WERI-Rb-1 (cell line): Measurements from ENCODE around the gene SLC39A5.
"Not testable (repeated sequence)": the region's sequence is repeated elsewhere in the genome, so short reads cannot be mapped to it uniquely, and the experiment has no call there.

Source experiments
- DNase-seq: peaks from one replicate; pipeline ENCODE4 v3.0.0-alpha.2; 2020
- H3K27ac ChIP-seq: fragments of 250-450 bp; sonication (Bioruptor Pico); 2 replicates; pipeline ENCODE4 v1.5.1; 2020; ENCODE audit warnings: mild to moderate bottlenecking, moderate library complexity
- H3K27me3 ChIP-seq: fragments of 250-450 bp; sonication (Bioruptor Pico); 2 replicates; pipeline ENCODE4 v1.5.1; 2021; ENCODE audit warnings: mild to moderate bottlenecking, low read depth, moderate library complexity; ENCODE audit not compliant: insufficient read depth, severe bottlenecking
- H3K36me3 ChIP-seq: fragments of 250-450 bp; sonication (Bioruptor Pico); 2 replicates; pipeline ENCODE4 v1.5.1; 2020; ENCODE audit warnings: mild to moderate bottlenecking, moderate library complexity
- H3K4me3 ChIP-seq: 2 replicates; pipeline ENCODE4 v1.5.1; 2011; ENCODE audit warnings: low read depth, mild to moderate bottlenecking, control low read depth, low read length
- H3K9me3 ChIP-seq: fragments of 250-450 bp; sonication (Bioruptor Pico); 2 replicates; pipeline ENCODE4 v1.5.1; 2021; ENCODE audit warnings: mild to moderate bottlenecking, moderate library complexity; ENCODE audit not compliant: severe bottlenecking
- TF ChIP-seq, protein P1 (sequence below): IDR thresholded peaks from 2 replicates; pipeline ENCODE4 v1.5.1; 2011; ENCODE audit warnings: low read depth, mild to moderate bottlenecking, control low read depth, inconsistent platforms, low read length

The SLC39A5 gene

DNA sequence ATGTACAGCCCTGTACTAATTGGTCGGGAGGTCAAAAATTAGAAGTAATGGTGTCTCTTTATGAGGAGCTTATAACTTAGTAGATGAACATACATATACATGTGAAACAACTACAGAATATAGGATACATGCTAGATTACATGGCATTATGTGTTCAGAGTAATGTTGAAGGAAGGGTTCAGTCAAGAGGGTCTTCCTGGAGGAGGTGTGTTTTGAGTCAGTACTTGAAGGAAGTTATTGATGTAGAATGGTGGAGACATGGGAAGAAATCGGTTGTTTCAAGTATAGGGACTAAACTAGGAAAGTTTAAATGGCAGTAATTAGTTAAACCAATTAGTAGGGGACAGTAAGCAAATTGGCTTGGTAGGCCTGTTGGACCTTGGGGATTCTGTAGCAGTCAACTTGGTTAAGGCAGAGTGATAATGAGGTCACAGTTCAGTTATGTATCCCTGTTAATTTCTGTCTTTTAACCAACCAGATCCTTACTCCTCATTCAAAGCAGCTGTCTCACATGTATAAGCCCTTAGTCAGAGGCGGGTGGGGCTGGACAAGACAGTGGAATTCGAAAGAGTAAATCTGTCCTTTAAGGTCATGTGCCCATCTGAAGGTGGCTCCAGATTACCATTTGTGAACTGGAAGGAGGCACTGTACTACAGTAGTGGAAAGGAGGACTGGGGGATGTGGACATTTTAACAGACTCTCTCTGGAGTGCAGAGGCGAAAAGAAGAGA lies 31.8 kb downstream of the SLC39A5 start:
- H3K36me3 ChIP-seq: peaks cover 6% of the 10 kb centered on the region
- peaks cover 2% of the 10 kb centered on the region for H3K9me3 ChIP-seq
- DNase-seq: no peak
- no peak overlapping the region for H3K27ac ChIP-seq
- H3K4me3 ChIP-seq: no peak overlapping the region
- TF ChIP-seq, protein P1, sequence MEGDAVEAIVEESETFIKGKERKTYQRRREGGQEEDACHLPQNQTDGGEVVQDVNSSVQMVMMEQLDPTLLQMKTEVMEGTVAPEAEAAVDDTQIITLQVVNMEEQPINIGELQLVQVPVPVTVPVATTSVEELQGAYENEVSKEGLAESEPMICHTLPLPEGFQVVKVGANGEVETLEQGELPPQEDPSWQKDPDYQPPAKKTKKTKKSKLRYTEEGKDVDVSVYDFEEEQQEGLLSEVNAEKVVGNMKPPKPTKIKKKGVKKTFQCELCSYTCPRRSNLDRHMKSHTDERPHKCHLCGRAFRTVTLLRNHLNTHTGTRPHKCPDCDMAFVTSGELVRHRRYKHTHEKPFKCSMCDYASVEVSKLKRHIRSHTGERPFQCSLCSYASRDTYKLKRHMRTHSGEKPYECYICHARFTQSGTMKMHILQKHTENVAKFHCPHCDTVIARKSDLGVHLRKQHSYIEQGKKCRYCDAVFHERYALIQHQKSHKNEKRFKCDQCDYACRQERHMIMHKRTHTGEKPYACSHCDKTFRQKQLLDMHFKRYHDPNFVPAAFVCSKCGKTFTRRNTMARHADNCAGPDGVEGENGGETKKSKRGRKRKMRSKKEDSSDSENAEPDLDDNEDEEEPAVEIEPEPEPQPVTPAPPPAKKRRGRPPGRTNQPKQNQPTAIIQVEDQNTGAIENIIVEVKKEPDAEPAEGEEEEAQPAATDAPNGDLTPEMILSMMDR: no peak
- no peaks in the 10 kb centered on the region for H3K27me3 ChIP-seq

DNA sequence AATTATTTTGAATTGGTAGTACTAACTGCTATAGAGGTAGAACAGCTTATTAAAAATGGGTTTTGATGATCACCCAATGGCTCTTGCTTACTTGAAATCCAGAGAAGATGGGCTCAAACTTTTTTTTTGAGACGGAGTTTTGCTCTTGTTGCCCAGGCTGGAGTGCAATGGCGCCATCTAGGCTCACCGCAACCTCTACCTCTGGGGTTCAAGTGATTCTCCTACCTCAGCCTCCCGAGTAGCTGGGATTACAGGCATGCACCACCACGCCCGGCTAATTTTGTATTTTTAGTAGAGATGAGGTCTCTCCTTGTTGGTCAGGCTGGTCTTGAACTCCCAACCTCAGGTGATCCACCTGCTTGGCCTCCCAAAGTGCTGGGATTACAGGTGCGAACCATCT lies 33.1 kb downstream of the SLC39A5 start:
- not testable (repeated sequence) for H3K27ac ChIP-seq, H3K9me3 ChIP-seq, H3K27me3 ChIP-seq, H3K36me3 ChIP-seq, H3K4me3 ChIP-seq, DNase-seq
- TF ChIP-seq, protein P1: peak; percentile 26; the same call in 1 of the 2 replicates

DNA sequence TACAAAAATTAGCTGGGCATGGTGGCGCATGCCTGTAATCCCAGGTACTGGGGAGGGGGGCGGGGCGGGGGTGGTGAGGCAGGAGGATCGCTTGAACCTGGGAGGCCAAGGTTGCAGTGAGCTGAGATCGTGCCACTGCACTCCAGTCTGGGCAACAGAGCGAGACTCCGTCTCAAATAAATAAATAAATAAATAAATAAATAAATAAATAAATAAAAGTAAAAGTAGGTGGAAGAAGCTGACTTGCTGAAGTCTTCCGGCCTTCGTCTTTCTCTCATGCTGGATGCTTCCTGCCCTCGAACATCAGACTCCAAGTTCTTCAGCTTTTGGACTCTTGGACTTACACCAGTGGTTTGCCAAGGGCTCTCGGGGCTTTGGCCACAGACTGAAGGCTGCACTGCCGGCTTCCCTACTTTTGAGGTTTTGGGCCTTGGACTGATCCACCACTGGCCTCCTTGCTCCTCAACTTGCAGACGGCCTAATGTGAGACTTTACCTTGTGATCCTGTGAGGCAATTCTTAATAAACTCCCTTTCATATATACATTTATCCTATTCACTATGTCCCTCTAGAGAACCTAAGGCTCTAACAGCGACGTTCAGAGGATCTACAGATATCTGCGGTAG lies 36.3 kb downstream of the SLC39A5 start:
- not testable (repeated sequence) for H3K27me3 ChIP-seq, H3K9me3 ChIP-seq, DNase-seq
- Histone ChIP-seq H3K27ac (peak overlapping the region; percentile 91), H3K4me3 (peak overlapping the region; percentile 87), H3K36me3 (peaks cover 28% of the 10 kb centered on the region)

DNA sequence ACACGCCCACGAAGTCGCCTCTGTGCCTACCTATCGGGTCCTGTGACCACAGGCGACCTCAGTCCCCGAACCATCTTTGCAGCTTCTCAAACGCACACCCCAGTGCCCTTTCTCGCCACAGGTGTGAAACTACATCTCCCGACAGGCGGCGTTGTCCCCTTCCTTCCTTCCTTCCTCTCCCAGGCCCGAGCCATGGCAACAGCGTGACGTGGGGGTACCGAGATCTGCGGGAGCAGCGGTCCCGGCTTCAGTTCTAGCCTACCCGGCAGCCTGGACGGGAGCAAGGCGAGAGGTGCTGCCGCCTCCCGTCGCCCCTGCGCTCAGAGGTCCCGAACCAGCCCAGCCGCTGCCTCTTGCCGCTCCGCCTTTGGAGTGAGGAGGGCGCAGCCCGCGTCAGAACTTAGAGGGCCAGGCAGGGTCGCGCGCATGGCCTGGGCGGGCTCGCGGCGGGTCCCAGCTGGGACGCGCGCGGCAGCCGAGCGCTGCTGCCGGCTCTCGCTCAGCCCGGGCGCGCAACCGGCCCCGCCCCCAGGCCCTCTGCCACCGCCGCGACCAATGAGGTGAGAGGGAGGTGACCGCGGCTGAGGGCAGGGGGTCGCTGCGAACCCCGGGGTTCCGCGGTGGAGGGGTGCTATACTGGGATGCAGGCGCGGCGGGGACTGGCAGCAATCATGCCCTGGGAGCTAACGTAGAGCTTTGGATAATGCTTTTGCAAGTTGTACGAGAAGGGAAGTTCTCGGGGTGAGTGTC lies 37.0 kb downstream of the SLC39A5 start, which contains the start of gene COQ10A:
TSS of gene COQ10A (plus strand) at position 250 of the 750 bp plus-strand sequence. CDS start at position 427, 177 bp downstream.
- H3K9me3 ChIP-seq: peaks cover 2% of the 10 kb centered on the region
- peak within 1 kb of the TSS; percentile 91 for H3K27ac ChIP-seq
- H3K27me3 ChIP-seq: no peaks in the 10 kb centered on the region
- H3K4me3 ChIP-seq: peak within 1 kb of the TSS; percentile 87
- peak; percentile 92 for DNase-seq
- H3K36me3 ChIP-seq: peaks cover 34% of the 10 kb centered on the region
- TF ChIP-seq, protein P1: peak; percentile 81

DNA sequence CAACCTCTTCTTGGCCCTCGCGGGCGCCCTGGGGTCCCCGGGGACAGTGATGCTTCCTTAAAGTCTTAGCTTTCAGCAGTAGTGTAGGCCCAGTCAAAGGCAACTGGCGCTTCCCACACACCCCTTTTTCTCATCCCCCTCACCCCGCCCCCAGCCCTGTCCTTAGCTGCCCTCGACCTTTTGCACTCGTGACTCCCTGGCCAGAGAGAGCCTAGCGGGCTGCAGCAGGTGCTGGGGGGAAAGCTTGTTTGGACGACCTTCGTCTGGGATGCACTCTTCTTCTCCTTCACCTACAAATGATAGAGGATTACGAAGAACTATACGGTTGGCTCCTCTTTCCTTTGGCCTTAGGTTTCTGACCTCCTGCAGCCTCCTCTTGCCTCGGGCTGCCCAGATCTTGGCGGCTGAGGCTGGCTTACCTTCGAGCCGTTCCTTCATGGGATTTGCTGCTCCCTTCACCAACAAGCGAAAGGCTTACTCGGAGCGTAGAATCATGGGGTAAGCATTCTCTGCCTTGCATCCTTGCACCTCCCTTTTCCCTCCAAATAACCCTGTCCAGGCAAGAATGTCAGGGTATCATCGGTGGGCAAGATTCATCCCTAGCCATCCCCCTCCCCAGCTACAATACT lies 37.7 kb downstream of the SLC39A5 start:
- H3K27me3 ChIP-seq: no peaks in the 10 kb centered on the region
- peak overlapping the region; percentile 87 for H3K4me3 ChIP-seq
- TF ChIP-seq, protein P1: no peak
- peak overlapping the region; percentile 91 for H3K27ac ChIP-seq
- peaks cover 36% of the 10 kb centered on the region for H3K36me3 ChIP-seq
- DNase-seq: peak; percentile 37
- peaks cover 2% of the 10 kb centered on the region for H3K9me3 ChIP-seq

DNA sequence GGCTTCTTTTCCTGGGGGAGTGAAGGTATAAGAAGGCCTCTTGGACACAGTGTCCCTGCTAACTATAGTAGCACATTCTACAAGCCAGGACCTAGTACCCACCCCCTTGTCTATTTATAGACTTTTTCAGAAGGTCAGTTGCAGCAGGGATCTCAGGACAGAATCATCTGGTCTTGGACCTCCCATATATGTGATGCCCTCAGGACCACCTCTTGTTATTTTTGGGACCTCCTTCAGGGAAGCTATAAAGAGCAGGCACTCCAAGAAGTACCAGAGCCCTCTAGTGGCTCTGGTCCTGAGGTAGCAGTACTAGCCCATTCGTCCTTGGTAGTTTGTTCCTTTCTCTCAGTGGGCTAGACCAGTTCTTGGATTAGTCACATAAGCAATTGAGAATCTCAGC lies 41.2 kb downstream of the SLC39A5 start:
- Histone ChIP-seq H3K36me3 (peaks cover 69% of the 10 kb centered on the region), H3K4me3 (no peak overlapping the region), H3K27ac (no peak overlapping the region), H3K27me3 (no peaks in the 10 kb centered on the region), H3K9me3 (peaks cover 2% of the 10 kb centered on the region)
- TF ChIP-seq, protein P1: peak; percentile 67
- DNase-seq: no peak

DNA sequence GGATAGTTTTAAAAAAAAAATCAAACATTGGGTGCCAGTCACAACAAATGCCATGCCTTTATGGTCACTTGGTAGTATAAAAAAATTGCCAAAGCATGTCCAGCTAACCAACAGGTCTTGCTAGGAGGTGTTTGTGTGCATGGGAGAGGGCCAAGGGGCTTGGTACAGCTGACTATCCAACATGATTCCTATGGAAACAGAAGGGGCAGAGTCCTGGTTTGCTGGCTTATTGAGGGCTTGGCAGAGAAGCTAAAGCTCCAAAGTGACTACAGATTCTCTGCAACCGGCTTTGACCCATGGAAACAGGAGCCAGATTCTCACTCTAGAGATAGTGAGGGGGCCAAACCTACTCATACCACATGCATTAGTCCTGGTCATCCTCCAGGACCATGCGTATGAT lies 42.6 kb downstream of the SLC39A5 start:
- H3K9me3 ChIP-seq: not testable (repeated sequence)

More for the DNA sequence above, 42.6 kb downstream of the SLC39A5 start:
- not testable (repeated sequence) for H3K27me3 ChIP-seq, DNase-seq, H3K27ac ChIP-seq, H3K4me3 ChIP-seq
- H3K36me3 ChIP-seq: peaks cover 83% of the 10 kb centered on the region
